Tibial nerve (tissue), 4 donors: ENCODE data around the gene LYRM4. TPM values are rescaled to one million over a fixed set of nuclear protein-coding genes. Genes with fewer than 3 reads are reported as not detected.

ENCODE experiments used
- DNase-seq, 2 donors: peaks; one replicate each; pipeline ENCODE4 v3.0.0-alpha.2; 2019; ENCODE audit warnings: low spot score in 2 of 2
- H3K27ac ChIP-seq, 4 donors: fragments of 200-600 bp; sonication (generic) in 3 of 4; one replicate each; pipeline ENCODE4 v1.5.1; 2017 to 2019; ENCODE audit warnings: mild to moderate bottlenecking in 1 of 4
- H3K27me3 ChIP-seq, 2 donors: fragments of 200-600 bp; sonication (generic) in 1 of 2; one replicate each; pipeline versions ENCODE4 v1.5.1 to v1.6.0; 2017 to 2019
- H3K36me3 ChIP-seq, 3 donors: fragments of 200-600 bp; sonication (generic); one replicate each; pipeline ENCODE4 v1.5.1; 2018 to 2019
- H3K4me1 ChIP-seq, 4 donors: fragments of 200-600 bp; sonication (generic) in 3 of 4; one replicate each; pipeline ENCODE4 v1.5.1; 2017 to 2019
- H3K4me3 ChIP-seq, 4 donors: fragments of 200-600 bp; sonication (generic) in 3 of 4; one replicate each; pipeline ENCODE4 v1.5.1; 2017 to 2019; ENCODE audit warnings: mild to moderate bottlenecking in 1 of 4, moderate library complexity in 1 of 4
- H3K9me3 ChIP-seq, 4 donors: fragments of 200-600 bp; sonication (generic) in 3 of 4; one replicate each; pipeline ENCODE4 v1.5.1; 2017 to 2019
- EP300 ChIP-seq, 2 donors: sonication (generic); formaldehyde crosslinking; IDR thresholded peaks; one replicate each; pipeline ENCODE4 v1.6.1; 2017; ENCODE audit warnings: antibody characterized with exemption in 2 of 2, mild to moderate bottlenecking in 1 of 2
- POLR2A ChIP-seq, 2 donors: fragments of 450-650 bp; IDR thresholded peaks; one replicate each; pipeline ENCODE4 v1.6.1; 2017; ENCODE audit warnings: antibody characterized with exemption in 2 of 2, mild to moderate bottlenecking in 2 of 2, moderate library complexity in 2 of 2
- WGBS, 2 donors: methylation state at CpG; one replicate each; pipeline ENCODE4 v1.1.5; 2018; 5-methylcytosine and 5-hydroxymethylcytosine counted together
- total RNA-seq, 4 donors: library from RNA; depleted of rRNA; stranded (reverse); fragments of >200 nt; gene quantifications; one replicate each; pipeline ENCODE4 v1.1.0, GENCODE V29; 2016
- TF ChIP-seq, protein P1 (sequence below), 5 experiments: fragments of 200-600 bp in 3 of 5; fragments of 450-650 bp in 2 of 5; sonication (generic) in 3 of 5; IDR thresholded peaks; one replicate each; pipeline ENCODE4 v1.5.1; 2016 to 2019; ENCODE audit warnings: antibody characterized with exemption in 5 of 5, mild to moderate bottlenecking in 3 of 5, moderate library complexity in 2 of 5

LYRM4 gene
- total RNA-seq, 4 donors from 2014 or later, result 21.8 to 31.0 (median 27.4) TPM

DNA sequence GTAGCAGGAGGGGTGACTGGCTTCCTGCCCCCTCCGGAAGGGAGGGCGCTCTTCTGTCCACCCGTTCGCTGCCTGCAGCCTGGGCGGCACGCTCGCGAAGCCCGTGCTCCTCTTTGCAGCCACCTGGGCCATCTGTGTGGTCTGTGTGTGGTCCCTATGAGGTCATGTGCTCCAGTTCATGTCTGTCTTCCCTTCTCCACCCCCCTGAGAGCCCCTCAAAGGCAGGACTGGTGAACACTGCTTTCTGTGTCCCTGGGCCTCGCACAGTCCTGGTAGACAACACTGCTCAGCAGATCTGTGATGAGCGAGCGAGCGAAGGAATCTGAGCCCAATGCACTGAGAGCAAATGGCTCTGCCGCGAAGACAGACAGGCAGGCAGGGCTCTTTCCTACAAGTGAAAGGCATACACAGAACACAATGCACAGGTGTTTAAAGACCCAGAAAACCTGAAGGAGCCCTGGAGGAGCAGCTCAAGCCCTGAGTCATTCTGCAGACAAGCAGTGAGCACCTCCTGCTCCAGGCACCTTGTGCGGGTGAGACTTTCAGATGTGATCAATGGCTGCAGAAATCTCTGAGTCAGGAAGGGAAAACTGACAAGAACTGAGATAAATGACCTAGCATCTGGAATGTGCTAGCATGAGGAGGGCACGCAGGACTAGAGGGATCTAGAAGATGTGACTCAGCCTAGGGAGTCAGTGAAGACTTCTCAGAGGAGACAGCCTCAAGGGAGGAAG is 148.5 kb downstream of the LYRM4 start:
- H3K27ac ChIP-seq, result no peak overlapping the region
- no peak for DNase-seq

DNA sequence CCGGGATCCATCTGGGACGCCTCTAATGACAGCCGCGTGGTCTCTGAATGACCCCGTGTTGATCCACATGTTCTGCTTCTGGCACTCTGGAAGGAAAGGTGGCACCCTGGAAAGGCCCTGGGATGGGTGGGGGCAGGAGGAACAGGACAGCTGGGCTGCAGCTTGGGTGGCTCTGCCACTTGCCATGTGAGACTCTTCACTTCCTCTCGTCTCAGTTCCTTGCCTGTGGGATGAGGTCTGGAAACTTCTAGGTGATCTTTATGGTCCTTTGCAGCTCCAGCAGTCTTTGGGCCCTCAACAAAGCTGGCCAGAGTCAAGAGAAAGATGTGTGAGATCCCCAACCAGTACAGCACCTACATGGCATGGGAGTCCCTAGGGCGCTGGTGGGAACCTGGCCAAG is 149.1 kb downstream of the LYRM4 start:
- H3K27me3 ChIP-seq, result no peaks in the 10 kb centered on the region
- no peaks in the 10 kb centered on the region for H3K4me1 ChIP-seq
- DNase-seq, result no peak
- H3K27ac ChIP-seq, result no peak overlapping the region
- no peak overlapping the region for H3K4me3 ChIP-seq
- no peaks in the 10 kb centered on the region for H3K9me3 ChIP-seq
- H3K36me3 ChIP-seq, result peaks cover 0 to 48% (median 0%) of the 10 kb centered on the region in 3 donors
- 92 to 97% methylated on average over 7 of the region's 7 CpGs for WGBS, 2 donors
- TF ChIP-seq POLR2A (IDR thresholded peaks at IDR 0.05), result no peak
- TF ChIP-seq, protein P1, sequence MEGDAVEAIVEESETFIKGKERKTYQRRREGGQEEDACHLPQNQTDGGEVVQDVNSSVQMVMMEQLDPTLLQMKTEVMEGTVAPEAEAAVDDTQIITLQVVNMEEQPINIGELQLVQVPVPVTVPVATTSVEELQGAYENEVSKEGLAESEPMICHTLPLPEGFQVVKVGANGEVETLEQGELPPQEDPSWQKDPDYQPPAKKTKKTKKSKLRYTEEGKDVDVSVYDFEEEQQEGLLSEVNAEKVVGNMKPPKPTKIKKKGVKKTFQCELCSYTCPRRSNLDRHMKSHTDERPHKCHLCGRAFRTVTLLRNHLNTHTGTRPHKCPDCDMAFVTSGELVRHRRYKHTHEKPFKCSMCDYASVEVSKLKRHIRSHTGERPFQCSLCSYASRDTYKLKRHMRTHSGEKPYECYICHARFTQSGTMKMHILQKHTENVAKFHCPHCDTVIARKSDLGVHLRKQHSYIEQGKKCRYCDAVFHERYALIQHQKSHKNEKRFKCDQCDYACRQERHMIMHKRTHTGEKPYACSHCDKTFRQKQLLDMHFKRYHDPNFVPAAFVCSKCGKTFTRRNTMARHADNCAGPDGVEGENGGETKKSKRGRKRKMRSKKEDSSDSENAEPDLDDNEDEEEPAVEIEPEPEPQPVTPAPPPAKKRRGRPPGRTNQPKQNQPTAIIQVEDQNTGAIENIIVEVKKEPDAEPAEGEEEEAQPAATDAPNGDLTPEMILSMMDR (IDR thresholded peaks at IDR 0.05), result no peak
- TF ChIP-seq EP300 (IDR thresholded peaks at IDR 0.05), result no peak

More for the DNA sequence above, 148.5 kb downstream of the LYRM4 start:
- H3K4me1 ChIP-seq, result no peaks in the 10 kb centered on the region
- H3K9me3 ChIP-seq, result no peaks in the 10 kb centered on the region
- WGBS, 2 donors, result 71 to 76% methylated on average over 17 of the region's 17 CpGs
- H3K36me3 ChIP-seq, result peaks cover 0 to 46% (median 0%) of the 10 kb centered on the region in 3 donors
- H3K27me3 ChIP-seq, result no peaks in the 10 kb centered on the region
- TF ChIP-seq, protein P1 (IDR thresholded peaks at IDR 0.05), result no peak
- TF ChIP-seq EP300 (IDR thresholded peaks at IDR 0.05) (no peak), POLR2A (IDR thresholded peaks at IDR 0.05) (no peak)
- H3K4me3 ChIP-seq, result no peak overlapping the region

DNA sequence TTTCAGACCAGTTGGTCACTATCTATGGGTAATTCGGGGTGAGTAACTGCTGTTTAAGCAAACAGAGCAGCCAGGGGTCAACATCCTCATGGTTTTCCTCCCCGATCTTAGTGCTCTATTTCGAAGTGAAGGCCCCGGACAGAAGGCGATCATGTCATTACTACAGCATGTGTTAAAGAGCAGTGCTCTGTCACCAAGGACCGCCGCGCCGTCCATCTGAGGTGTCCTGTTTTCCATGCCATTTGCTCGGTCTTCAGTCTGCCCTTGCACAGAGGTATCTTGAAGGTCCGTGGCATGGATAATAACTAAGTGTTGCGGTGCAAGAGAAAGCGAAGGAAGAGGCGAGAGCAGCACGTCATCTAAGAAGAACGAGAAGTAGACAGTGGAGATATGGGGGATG is 150.5 kb downstream of the LYRM4 start:
- Histone ChIP-seq H3K36me3 (peaks cover 0 to 52% (median 0%) of the 10 kb centered on the region in 3 donors), H3K4me1 (no peaks in the 10 kb centered on the region), H3K27ac (no peak overlapping the region), H3K9me3 (no peaks in the 10 kb centered on the region), H3K4me3 (no peak overlapping the region), H3K27me3 (no peaks in the 10 kb centered on the region)
- 87 to 90% methylated on average over 16 of the region's 16 CpGs for WGBS, 2 donors
- TF ChIP-seq, protein P1 (IDR thresholded peaks at IDR 0.05), result no peak
- TF ChIP-seq POLR2A (IDR thresholded peaks at IDR 0.05) (no peak), EP300 (IDR thresholded peaks at IDR 0.05) (no peak)
- DNase-seq, result no peak

DNA sequence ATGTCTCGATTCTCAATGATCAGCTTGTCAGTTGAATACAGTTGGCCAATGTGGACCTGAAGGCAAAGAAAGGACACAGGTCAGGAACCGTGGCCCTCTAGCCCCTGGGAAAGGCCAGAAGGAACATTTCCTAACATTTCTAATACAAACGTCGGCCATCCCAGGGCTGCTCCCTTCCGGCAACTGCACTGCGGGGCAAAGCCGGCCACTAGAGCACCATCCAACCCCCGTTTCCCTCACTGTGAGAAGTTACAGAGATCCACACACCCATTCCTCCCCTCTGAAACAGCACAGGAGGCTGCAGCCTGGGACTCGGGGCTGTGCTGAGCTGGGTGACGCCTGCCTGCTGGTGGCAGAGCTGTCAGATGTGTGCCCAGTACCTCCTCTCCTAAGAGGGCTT is 151.3 kb downstream of the LYRM4 start:
- H3K27ac ChIP-seq, result no peak overlapping the region
- H3K4me1 ChIP-seq, result no peaks in the 10 kb centered on the region
- H3K36me3 ChIP-seq, result peaks cover 0 to 52% (median 0%) of the 10 kb centered on the region in 3 donors
- H3K9me3 ChIP-seq, result no peaks in the 10 kb centered on the region
- no peak overlapping the region for H3K4me3 ChIP-seq
- TF ChIP-seq POLR2A (IDR thresholded peaks at IDR 0.05), result no peak
- TF ChIP-seq, protein P1 (IDR thresholded peaks at IDR 0.05), result no peak
- TF ChIP-seq EP300 (IDR thresholded peaks at IDR 0.05), result no peak
- DNase-seq, result no peak
- WGBS, 2 donors, result 85 to 89% methylated on average over 10 of the region's 10 CpGs
- no peaks in the 10 kb centered on the region for H3K27me3 ChIP-seq

DNA sequence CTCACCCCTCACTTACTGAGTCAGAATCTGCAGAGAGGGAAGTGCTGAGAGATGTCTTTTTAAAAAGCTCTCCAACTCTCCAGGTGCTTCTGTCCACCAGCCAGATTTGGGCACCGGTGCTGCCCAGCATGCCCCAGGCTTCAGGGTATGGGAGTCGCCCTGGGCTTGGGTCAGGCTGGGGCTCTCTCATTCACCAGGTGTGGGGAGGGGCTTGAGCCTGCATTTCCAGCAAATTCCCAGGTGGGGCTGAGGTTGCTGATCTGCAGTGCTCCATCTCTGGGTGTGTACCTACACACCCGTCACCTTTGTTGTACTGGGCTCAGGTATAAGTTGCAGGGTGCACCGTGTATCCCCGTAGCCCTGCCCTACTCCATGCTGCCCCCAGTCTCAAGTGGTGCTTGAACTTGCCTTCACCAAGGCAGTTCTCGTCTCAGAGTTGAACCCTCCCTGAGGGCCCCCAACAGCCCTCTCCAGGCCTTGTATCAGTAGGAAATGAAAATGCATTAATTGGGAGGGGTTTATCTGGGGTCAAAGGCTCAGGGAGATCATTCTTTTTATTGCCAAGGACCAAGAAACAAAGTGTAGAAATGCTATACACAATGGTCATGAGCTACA is 152.1 kb downstream of the LYRM4 start:
- 86 to 92% methylated on average over 6 of the region's 6 CpGs for whole genome bisulfite sequencing, 2 donors
- no peaks in the 10 kb centered on the region for H3K9me3 ChIP-seq
- DNase-seq, result no peak
- no peak overlapping the region for H3K27ac ChIP-seq
- H3K36me3 ChIP-seq, result peaks cover 0 to 52% (median 0%) of the 10 kb centered on the region in 3 donors
- TF ChIP-seq POLR2A (IDR thresholded peaks at IDR 0.05) (no peak), EP300 (IDR thresholded peaks at IDR 0.05) (no peak)
- TF ChIP-seq, protein P1 (IDR thresholded peaks at IDR 0.05), result no peak
- H3K4me1 ChIP-seq, result no peaks in the 10 kb centered on the region
- no peaks in the 10 kb centered on the region for H3K27me3 ChIP-seq
- H3K4me3 ChIP-seq, result no peak overlapping the region
